Endothelial cell of umbilical vein (primary cell): ENCODE measurements around the gene TMC1. TPM values are rescaled to one million over a fixed set of nuclear protein-coding genes. Genes with fewer than 3 reads are reported as not detected.

Experiments
- BruUV-seq: library from RNA; stranded (reverse); fragments of 400-500 nt; replicated peaks from 2 replicates; lab custom pipeline; 2021; lab: Mats Ljungman, UMichigan
- CTCF ChIA-PET: fragments of 300-600, 350-600 bp; sonication (Branson Sonifier 250); formaldehyde crosslinking; loops from one replicate; lab custom pipeline; 2021; ENCODE audit warnings: antibody characterized with exemption, inconsistent platforms; lab: Charles Lee
- POLR2A ChIA-PET: fragments of 300-600, 350-600 bp; sonication (Branson Sonifier 250); formaldehyde crosslinking; loops from one replicate; lab custom pipeline; 2021; ENCODE audit warnings: antibody characterized with exemption, inconsistent platforms; lab: Charles Lee
- DNase-seq: peaks from one replicate; pipeline ENCODE4 v3.0.0-alpha.2; 2011; ENCODE audit warnings: low read depth, low spot score
- FAIRE-seq: peaks from 2 replicates; lab custom pipeline; 2011; peaks lifted over from hg19 to GRCh38; lab: Jason Lieb, UNC
- H2AFZ ChIP-seq: 2 replicates; pipeline ENCODE4 v1.6.0; 2012; ENCODE audit warnings: low read depth, low read length, control low read depth, inconsistent platforms
- H3K27ac ChIP-seq: 2 replicates; pipeline ENCODE4 v1.5.1; 2011; ENCODE audit warnings: low read depth, mild to moderate bottlenecking, control low read depth, low read length, moderate library complexity; ENCODE audit not compliant: insufficient read depth
- H3K27me3 ChIP-seq, 2 experiments: 2 replicates each; pipeline versions ENCODE4 v1.6.0 to v1.6.1; 2011; ENCODE audit warnings: low read length in 2 of 2, mixed read lengths in 1 of 2; ENCODE audit not compliant: control insufficient read depth in 2 of 2, insufficient read depth in 2 of 2
- H3K36me3 ChIP-seq, 2 experiments: 2 replicates in 1 of 2; 3 replicates in 1 of 2; pipeline ENCODE4 v1.5.1; 2011; ENCODE audit warnings: low read length in 2 of 2, mild to moderate bottlenecking in 1 of 2, moderate library complexity in 1 of 2; ENCODE audit not compliant: control insufficient read depth in 2 of 2, insufficient read depth in 2 of 2; ENCODE audit errors: extremely low read depth in 1 of 2
- H3K4me1 ChIP-seq: 3 replicates; pipeline ENCODE4 v1.5.1; 2011; ENCODE audit warnings: mild to moderate bottlenecking, low read length; ENCODE audit not compliant: control insufficient read depth, insufficient read depth; ENCODE audit errors: extremely low read depth
- H3K4me2 ChIP-seq: 2 replicates; pipeline ENCODE4 v1.6.1; 2011; ENCODE audit warnings: low read length, control low read depth, mixed read lengths; ENCODE audit not compliant: insufficient read depth
- H3K4me3 ChIP-seq, 3 experiments: fragments of 200-600 bp in 1 of 3; sonication (generic), shearing (Covaris generic) in 1 of 3; replicated peaks in 1 of 3; 2 replicates each; pipeline ENCODE4 v1.5.1; 2011 to 2016; ENCODE audit warnings: control low read depth in 3 of 3, low read length in 3 of 3, mild to moderate bottlenecking in 2 of 3, inconsistent platforms in 1 of 3, low read depth in 1 of 3, moderate library complexity in 1 of 3; ENCODE audit not compliant: insufficient read depth in 1 of 3
- H3K79me2 ChIP-seq: 2 replicates; pipeline ENCODE4 v1.6.0; 2012; ENCODE audit warnings: low read length, inconsistent platforms; ENCODE audit not compliant: control insufficient read depth, insufficient read depth
- H3K9ac ChIP-seq: replicated peaks from 2 replicates; pipeline ENCODE3; 2011; ENCODE audit warnings: low read length, control low read depth; ENCODE audit not compliant: insufficient read depth; ENCODE audit errors: extremely low read depth
- H3K9me1 ChIP-seq: replicated peaks from 3 replicates; pipeline ENCODE4 v1.6.0; 2011; ENCODE audit warnings: mild to moderate bottlenecking, low read length; ENCODE audit not compliant: control insufficient read depth, insufficient read depth; ENCODE audit errors: extremely low read depth
- H3K9me3 ChIP-seq: replicated peaks from 2 replicates; pipeline ENCODE4 v1.5.1; 2012; ENCODE audit warnings: low read length, inconsistent platforms; ENCODE audit not compliant: control insufficient read depth, insufficient read depth
- H4K20me1 ChIP-seq: replicated peaks from 2 replicates; pipeline ENCODE3; 2011; ENCODE audit warnings: mild to moderate bottlenecking, low read length; ENCODE audit not compliant: control insufficient read depth, insufficient read depth; ENCODE audit errors: extremely low read depth
- EZH2 ChIP-seq: IDR thresholded peaks from 2 replicates; pipeline ENCODE4 v1.6.1; 2012; ENCODE audit warnings: borderline replicate concordance, low read depth, mild to moderate bottlenecking, moderate library complexity, low read length, inconsistent platforms; ENCODE audit not compliant: severe bottlenecking
- FOS ChIP-seq: IDR thresholded peaks from 2 replicates; pipeline ENCODE4 v1.6.1; 2011; ENCODE audit warnings: mild to moderate bottlenecking, low read length, moderate library complexity, borderline replicate concordance; ENCODE audit not compliant: insufficient read depth
- GATA2 ChIP-seq: IDR thresholded peaks from 2 replicates; pipeline ENCODE4 v1.7.0; 2011; ENCODE audit warnings: low read depth, mild to moderate bottlenecking, moderate library complexity, mixed read lengths, low read length; ENCODE audit not compliant: insufficient read length, insufficient read depth
- JUN ChIP-seq: IDR thresholded peaks from 2 replicates; pipeline ENCODE4 v1.6.1; 2011; ENCODE audit warnings: borderline replicate concordance, low read depth; ENCODE audit not compliant: insufficient read length, insufficient read depth
- MYC ChIP-seq: IDR thresholded peaks from one replicate; pipeline ENCODE4 v1.6.1; 2011; ENCODE audit warnings: mild to moderate bottlenecking, low read depth, low read length
- POLR2A ChIP-seq: IDR thresholded peaks from 2 replicates; pipeline ENCODE4 v1.6.1; 2012; ENCODE audit warnings: low read depth, mild to moderate bottlenecking, control low read depth, low read length
- POLR2AphosphoS5 ChIP-seq: IDR thresholded peaks from 2 replicates; pipeline ENCODE4 v1.6.1; 2012; ENCODE audit warnings: low read depth, mild to moderate bottlenecking, control low read depth, low read length, moderate library complexity; ENCODE audit not compliant: insufficient read depth
- dilution Hi-C: fragments of 300-500 bp; cut with MboI; formaldehyde crosslinking; loops from one replicate; pipeline ENCODE4 v1.15.0; 2019; ENCODE audit warnings: low sequenced_read_pairs; ENCODE audit not compliant: extremely low pct_ligation_motif_present
- intact Hi-C: fragments of 100-400 bp; cut with micrococcal nuclease; formaldehyde crosslinking; loops from one replicate; pipeline ENCODE4 v1.10.0; 2022
- polyA plus RNA-seq, 4 experiments: library from polyadenylated mRNA; depleted of rRNA in 3 of 4; stranded (reverse) in 3 of 4; unstranded in 1 of 4; fragments of >200 nt; gene quantifications; 2 replicates each; pipeline versions ENCODE4 v1.2.1 to v1.2.3, GENCODE V29; 2011 to 2012; ENCODE audit warnings: missing spikeins in 1 of 4
- total RNA-seq: library from RNA; stranded (reverse); gene quantifications from 2 replicates; pipeline ENCODE4 v1.2.3, GENCODE V29; 2021
- TF ChIP-seq, protein P1 (sequence below), 2 donors: IDR thresholded peaks; 1 replicate in 1 of 2; 2 replicates in 1 of 2; pipeline ENCODE4 v1.5.1; 2011; ENCODE audit warnings: low read length in 2 of 2, mild to moderate bottlenecking in 2 of 2, moderate library complexity in 2 of 2, control low read depth in 1 of 2, inconsistent platforms in 1 of 2, low read depth in 1 of 2; ENCODE audit not compliant: insufficient read depth in 1 of 2; ENCODE audit errors: extremely low read depth in 1 of 2
- TF ChIP-seq, protein P2 (sequence below): IDR thresholded peaks from 2 replicates; pipeline ENCODE4 v1.6.1; 2011; ENCODE audit not compliant: insufficient read depth, insufficient read length

TMC1 gene
- total and polyA plus RNA-seq, 2 donors (not counting 3 experiments of a cell fraction or from before 2014, with no cell fraction given), result 1.5 TPM; not detected in 1

DNA sequence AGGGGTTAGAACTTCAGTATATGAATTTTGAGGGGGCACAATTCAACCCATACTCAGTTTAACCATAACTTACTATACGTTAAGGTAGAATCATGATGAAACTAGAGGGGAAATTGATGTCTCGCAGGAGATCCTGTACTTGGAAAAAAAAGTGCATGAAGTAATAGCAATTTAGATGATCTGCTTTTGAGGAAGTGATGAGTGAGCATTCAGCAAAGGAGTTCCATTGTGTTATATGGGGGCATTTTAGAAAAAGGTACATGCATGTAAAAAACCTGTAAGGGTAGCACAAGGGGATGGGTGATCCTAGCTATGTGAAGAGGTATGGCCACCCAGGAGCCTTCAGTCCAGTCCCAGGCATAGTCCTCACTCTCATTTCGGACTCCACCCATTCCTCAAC, 14.8 kb upstream of the TMC1 start:
- intact Hi-C loops (no loop called here), dilution Hi-C loops (no loop called here)
- Histone ChIP-seq H3K9me3 (no peaks in the 10 kb centered on the region), H3K9ac (no peak overlapping the region), H3K4me1 (peaks cover 8% of the 10 kb centered on the region), H3K4me2 (no peak overlapping the region), H3K27me3 (no peaks in the 10 kb centered on the region), H3K27ac (no peak overlapping the region), H3K36me3 (no peaks in the 10 kb centered on the region), H3K9me1 (no peaks in the 10 kb centered on the region), H4K20me1 (no peaks in the 10 kb centered on the region), H3K4me3 (no peak overlapping the region), H3K79me2 (no peaks in the 10 kb centered on the region), H2AFZ (no peak overlapping the region)
- no TSS peak for BruUV-seq
- DNase-seq, result no peak
- no peak for FAIRE-seq
- TF ChIP-seq EZH2 (no peak), POLR2A (no peak), JUN (no peak), MYC (no peak), POLR2AphosphoS5 (no peak), FOS (no peak), GATA2 (no peak)
- TF ChIP-seq, protein P1, sequence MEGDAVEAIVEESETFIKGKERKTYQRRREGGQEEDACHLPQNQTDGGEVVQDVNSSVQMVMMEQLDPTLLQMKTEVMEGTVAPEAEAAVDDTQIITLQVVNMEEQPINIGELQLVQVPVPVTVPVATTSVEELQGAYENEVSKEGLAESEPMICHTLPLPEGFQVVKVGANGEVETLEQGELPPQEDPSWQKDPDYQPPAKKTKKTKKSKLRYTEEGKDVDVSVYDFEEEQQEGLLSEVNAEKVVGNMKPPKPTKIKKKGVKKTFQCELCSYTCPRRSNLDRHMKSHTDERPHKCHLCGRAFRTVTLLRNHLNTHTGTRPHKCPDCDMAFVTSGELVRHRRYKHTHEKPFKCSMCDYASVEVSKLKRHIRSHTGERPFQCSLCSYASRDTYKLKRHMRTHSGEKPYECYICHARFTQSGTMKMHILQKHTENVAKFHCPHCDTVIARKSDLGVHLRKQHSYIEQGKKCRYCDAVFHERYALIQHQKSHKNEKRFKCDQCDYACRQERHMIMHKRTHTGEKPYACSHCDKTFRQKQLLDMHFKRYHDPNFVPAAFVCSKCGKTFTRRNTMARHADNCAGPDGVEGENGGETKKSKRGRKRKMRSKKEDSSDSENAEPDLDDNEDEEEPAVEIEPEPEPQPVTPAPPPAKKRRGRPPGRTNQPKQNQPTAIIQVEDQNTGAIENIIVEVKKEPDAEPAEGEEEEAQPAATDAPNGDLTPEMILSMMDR (IDR thresholded peaks at IDR 0.05; ENCODE audit: extremely low read depth in 1 of 2, insufficient read depth in 1 of 2, low read depth in 1 of 2, low read length in 2 of 2), result no peak
- TF ChIP-seq, protein P2, sequence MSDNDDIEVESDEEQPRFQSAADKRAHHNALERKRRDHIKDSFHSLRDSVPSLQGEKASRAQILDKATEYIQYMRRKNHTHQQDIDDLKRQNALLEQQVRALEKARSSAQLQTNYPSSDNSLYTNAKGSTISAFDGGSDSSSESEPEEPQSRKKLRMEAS, result no peak
- CTCF ChIA-PET, result no interaction called here
- POLR2A ChIA-PET, result no interaction called here
